CD4-positive, alpha-beta T cell treated with Interferon alpha-2 for 1 hour (primary cell): ENCODE data around the gene DRAXIN.

Experiments
- DNase-seq, 2 donors: peaks; one replicate each; pipeline ENCODE4 v3.0.0-alpha.2; 2020 to 2022

Gene DRAXIN

DNA sequence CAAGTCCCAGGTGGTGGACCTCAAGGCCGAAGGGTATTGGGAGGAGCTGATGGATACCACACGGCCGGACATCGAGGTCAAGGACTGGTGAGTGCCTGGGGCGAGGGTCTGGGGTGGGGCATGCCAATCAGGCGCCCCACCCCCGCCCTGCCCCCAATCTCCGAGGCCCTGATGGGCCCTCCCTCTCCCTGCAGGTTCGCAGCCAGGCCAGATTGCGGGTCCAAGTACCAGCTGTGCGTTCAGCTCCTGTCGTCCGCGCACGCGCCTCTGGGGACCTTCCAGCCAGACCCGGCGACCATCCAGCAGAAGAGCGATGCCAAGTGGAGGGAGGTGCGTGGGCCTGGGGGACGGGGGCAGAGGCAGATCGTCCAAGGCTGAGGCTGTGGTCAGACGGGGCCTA is 33.0 kb upstream of the DRAXIN start:
- no peak for DNase-seq

DNA sequence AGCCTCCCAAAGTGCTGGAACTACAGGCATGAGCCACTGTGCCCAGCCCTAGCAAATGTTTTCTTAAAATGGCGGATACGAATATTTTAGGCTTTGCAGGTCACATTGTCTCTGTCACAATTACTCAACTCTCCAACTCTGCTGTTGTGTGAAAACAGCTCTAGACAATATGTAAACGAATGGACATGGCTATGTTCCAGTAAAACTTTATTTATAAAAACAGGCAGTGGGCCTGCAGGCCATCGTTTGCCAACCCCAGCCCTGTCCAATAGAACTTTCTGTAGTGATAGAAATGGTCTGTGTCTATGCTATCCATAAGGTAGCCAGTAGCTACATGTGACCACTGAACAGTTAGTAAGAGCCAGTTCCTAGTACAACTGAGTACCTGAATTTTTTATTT is 31.8 kb upstream of the DRAXIN start:
- DNase-seq, result no peak

DNA sequence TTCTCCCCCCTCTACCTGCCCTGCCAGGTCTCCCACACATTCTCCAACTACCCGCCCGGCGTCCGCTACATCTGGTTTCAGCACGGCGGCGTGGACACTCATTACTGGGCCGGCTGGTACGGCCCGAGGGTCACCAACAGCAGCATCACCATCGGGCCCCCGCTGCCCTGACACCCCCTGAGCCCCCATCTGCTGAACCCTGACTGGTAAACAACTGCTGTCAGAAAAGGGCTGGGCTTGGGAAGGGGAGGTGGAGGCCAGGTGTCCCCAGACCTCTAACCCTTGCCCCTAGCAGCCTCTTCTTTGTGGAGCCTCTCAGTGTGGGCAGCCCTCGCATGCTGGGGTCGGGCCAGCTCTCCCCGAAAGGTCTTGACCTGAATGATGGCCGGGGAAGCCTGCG is 30.4 kb upstream of the DRAXIN start:
- DNase-seq, result no peak

DNA sequence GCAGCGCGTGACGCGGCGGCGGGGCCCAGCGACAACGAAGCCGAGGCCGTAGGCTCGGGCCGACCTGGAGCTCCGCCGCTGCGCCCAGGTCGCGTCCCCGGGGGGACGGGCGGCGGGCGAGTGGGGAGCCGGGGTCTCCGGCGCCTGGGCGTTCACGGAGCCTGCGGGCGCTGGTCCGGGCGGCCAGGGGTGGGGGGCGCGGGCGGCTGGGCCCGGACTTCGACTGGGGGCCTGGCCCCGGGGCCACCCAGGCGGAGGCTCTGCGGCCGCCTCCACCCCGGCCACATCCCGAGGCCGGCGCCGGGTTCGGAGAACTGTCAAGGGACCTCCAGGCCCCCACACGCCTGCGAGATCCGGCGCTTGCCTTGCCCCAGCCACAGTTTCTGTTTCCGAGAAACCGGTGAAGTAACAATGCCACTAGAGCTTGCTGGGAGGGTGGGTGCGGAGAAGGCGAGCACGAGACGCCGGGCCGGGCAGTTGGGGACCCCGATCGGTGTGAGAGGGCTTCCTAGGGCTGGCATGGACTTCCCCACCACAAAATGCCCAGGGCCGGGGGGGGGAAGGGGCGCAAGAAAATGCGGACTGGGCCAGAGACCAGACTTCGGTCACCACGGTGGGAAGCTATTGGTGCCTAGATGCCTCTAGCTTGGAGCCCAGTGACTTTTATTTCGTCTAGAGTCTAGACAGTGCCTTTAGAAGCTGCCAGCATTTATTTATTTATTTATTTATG is 27.0 kb upstream of the DRAXIN start:
- peak; percentile 85 to 88 for DNase-seq

DNA sequence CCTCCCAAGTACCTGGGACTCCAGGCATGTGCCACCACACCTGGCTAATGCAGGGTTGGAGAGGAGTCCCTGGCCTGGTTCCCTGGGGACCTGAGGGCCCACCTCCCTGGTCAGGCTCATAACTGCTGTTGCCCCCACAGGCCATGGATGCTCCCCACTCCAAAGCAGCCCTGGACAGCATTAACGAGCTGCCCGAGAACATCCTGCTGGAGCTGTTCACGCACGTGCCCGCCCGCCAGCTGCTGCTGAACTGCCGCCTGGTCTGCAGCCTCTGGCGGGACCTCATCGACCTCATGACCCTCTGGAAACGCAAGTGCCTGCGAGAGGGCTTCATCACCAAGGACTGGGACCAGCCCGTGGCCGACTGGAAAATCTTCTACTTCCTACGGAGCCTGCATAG is 23.0 kb upstream of the DRAXIN start:
- DNase-seq, result no peak

DNA sequence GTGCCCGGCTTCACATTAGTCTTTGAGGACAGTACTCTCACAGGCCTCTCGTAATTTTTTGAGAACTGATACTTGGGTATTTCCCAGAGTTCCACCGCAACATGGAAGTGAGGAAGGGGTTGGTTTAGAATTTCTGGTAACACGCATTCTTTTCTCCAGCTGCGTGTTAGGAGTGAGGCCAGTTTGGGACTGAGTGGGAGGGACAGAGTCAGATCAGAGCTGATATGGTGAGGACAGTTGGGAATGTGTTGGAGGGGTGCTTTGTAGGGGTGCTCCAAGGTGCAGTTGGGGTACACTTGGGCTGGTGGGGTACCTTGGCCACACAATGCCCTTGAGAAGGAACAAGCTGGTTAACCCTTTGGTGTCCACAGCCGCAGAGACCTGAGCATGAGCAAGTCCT is 20.8 kb upstream of the DRAXIN start:
- DNase-seq, result no peak

DNA sequence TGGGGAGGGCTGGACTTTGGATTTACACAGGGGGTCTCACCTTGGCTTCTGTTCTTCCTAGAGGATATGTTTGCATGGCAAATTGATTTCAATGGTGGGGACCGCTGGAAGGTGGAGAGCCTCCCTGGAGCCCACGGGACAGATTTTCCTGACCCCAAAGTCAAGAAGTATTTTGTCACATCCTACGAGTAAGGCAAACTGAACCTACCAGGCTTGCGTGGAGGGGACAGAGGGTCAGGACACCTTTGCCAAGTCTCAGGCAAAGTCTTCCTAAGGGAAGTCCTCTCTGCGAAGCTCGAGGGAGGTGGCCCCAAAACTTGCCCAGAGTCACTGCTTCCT is 20.3 kb upstream of the DRAXIN start:
- no peak for DNase-seq

DNA sequence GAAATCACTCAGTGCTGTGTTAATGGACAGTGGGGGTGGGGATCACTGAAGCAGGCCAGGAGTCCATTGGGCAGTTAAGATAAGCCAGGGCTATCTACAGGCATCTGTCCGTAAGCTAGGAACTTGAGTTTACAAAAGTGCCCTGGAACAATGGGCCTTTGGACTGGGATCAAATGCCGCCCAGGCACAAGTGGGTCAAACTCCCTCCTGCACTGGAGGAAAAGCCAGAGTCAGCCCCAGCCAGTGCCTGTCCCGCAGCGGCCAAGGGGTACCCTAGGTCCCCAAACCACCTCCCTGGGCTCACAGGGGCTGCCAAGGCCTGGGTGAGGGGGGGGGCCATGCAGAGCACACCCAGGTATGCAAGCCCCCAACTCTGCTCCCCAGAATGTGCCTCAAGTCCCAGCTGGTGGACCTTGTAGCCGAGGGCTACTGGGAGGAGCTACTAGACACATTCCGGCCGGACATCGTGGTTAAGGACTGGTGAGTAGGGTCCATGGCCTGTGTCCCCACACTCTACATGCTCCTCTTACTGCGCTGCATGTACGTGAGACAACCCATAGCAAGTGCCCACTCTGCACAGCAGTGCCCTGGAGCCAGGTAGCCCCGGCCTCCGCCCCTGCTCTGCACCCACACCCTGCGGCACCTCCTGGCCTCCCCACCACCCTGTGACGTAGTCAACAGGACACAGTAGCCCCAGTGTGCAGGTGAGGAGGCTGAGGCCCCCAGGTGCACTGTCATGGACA is 19.8 kb upstream of the DRAXIN start:
- DNase-seq, result no peak

DNA sequence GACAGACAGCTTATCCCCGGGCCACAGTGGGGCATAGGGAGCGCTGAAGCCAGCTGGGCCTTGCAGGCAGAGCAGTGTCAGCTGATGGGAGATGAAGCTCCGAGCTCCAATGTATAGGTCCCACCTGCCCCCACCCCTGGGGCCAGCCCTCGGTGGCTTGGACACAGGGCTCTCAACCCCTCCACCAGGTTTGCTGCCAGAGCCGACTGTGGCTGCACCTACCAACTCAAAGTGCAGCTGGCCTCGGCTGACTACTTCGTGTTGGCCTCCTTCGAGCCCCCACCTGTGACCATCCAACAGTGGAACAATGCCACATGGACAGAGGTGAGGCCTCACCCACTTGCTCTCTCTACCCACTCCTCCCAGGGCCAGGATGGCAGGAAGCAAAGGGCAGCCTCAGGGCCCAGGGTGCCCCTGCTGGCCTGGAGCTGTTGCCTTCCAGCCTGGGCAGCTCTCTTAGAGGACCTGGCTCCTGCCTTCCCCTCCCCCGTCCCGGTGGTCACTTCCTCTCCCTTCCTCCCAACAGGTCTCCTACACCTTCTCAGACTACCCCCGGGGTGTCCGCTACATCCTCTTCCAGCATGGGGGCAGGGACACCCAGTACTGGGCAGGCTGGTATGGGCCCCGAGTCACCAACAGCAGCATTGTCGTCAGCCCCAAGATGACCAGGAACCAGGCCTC is 18.3 kb upstream of the DRAXIN start:
- DNase-seq, result no peak

DNA sequence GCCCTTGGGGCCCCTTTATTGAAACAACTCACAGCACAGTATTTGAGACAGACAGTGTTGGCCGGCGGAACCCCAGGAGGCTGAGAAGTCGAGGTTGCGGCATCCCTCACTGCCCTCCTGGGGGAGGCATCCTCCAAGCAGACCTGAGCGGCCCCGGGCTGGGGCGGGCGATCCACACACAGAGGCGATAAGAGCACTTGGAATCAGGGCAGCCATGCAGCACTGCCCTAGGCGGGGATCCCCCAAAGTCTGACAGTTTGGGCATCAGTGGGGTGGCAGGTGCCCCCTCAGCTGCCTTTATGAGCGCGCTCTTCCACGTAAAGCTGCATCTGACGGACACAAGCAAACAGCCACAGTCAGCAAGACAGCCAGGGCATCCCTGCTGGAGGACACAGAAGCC is 17.0 kb upstream of the DRAXIN start:
- no peak for DNase-seq

DNA sequence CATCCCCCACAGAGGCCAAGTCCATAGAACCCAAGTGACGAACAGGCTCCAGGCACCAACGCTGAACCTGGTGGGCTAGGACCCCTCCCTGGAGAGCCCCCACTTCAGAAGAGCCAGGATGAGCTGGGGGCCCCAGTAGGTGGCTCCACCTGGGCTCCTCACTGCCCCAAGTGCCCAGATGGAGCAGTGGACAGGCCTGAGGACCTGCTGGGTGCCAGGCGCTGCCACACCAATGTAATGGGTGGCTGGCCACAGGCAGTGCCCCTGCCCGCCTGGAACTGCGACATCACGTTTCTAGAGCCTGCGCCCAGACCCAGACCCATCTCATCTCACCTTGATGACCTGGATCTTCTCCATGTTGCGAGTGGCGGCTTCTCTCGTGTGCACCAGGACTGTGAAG is 16.2 kb upstream of the DRAXIN start:
- no peak for DNase-seq

DNA sequence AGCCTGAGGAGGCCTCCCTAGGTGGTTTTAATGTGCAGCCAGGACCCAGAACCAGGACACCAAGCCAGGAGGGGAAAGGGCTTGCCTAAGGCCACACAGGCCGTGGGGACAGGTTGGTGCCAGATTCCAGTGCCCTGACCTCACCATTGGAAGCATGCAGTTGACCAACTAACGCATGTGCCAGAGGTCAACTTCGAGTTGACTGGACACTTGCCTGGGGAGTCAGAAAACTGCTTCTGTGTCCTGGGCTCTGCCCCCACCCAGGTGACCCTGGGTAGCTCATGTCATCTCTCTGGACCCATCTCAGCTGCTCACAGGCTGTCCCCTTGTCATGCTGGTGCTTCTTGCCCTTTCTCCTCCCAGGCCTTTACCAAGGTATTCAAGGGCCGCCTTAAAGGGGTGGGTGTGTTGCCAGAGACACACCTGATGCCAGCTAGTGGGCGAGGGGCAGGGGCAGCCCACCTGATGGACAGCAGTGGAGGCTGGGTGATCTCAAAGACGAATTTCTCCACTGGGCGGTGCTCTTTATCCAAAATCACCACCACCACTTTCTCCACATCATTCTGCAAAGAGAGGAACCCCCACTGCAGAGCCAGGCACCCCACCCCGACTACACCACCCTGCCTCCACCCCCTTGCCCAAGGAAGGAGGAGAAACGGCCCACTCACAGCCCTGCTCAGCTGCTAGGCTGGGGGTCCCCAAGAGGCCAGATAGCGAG is 15.0 kb upstream of the DRAXIN start:
- no peak for DNase-seq

DNA sequence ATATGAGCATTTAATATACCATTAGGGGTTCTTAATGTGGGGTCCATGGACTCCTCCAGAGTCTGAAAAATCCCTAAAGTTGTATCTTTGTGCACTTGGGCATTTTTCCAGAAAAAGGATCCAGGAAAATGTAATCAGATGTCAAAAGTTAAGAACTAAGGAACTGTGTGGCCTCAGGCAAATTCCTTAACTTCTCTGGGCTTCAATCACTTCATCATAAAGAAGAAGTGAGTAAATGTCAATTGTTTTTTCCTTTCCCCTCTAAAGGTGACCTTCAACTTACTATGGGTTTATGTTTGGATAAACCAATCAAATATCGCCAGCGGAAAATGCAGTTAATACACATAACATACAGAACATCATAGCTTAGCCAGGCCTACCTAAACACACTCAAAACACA is 13.1 kb upstream of the DRAXIN start:
- no peak for DNase-seq

DNA sequence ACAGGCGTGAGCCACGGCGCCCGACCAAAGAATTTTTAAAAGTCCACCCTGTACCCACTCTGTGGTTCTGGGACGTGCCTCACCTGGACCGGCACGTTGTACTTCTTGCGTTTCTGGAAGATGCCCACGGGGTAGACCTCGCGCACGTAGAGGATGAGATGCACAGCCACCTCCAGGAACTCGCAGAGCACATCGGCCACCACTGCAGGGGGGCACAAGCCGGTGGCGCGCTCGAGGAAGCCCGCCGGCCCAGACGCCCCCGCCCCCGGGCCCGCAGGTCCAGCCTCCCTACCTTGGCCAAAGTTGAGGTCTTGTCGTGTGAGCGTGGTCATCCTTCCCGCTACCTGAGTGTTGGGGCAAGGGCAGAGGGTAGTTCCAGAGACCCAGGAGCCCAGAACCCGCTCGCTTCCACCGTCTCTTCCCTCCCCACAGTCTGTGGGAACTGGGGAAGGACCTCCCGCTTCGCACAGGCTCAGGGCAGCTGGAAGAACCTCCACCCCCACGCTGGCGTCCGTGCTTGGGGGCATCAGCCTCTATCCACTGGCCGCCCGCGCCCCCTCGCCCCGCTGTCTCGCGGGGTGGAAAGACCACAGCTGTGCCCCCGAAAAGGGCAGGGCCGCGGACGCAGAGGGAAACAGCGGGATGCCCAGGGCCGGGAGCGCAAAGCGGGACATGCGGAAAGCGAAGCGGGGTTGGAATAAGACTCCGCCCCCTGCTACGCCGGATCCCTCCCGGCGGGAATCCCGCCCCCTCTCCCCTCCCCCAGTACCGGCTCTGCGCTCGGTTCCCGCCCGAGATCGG is 11.0 kb upstream of the DRAXIN start:
- DNase-seq, result no peak

DNA sequence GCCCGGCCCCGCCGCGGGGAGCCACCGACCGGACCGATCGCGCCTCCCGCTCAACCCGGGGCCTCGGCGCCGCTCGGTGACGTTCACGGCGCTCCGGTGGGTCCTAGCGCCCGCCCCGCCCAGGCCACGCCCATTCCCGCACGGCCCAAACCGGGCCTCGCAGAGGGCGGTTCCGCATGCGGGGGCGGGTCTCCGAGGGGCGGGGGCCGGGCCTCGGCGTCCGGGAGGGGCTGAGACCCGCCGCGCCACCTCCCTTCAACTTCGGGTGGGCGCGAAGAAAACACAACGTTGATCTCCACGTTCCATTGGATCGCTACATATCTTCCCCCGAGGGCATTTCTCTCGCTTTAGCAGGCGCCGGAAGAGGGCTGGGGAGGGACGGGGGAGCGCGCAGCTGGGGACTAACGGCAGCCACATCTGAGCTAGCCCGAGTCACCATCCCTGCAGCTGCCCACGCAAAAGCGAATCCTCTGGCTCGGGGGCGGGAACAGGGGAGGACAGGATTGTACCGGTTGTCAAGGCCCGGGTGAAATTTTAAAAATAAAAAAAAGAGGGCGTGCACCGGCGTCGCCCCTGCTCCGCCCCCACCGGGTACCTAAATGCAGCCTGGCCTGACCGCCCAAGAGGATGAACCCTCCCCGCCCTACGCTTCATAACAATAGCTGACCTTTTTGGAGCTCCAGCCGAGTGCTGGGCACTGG is 10.3 kb upstream of the DRAXIN start, which contains the start of gene MAD2L2:
Gene MAD2L2, minus strand, starts transcription at position 78 of the 701 bp plus-strand sequence. CDS start 547 bp downstream, outside the sequence.
- DNase-seq, result peak; percentile 87 to 93

DNA sequence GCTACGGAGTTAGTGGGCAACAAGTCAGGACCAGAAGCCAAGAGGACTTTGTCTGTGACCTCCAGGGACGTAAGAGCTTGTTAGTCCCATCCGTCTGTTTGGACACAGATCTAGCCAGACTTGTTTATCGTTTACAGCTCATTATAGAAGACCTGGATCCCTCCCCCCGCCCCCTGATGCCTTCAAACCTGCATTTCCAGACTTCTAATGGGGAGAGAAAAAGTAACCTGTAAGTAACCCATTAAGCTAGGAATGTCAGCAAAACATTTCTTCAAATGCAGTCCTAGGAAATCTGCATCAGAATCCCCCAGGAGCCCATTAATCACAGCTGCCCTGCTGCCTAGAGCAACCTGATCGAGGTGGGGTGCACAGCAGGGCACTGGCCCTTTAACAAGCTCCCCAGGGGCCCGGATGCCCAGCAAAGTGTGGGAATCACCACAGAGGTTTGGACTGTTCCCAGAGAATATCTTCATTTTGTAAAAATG is 9.2 kb upstream of the DRAXIN start:
- DNase-seq, result no peak

DNA sequence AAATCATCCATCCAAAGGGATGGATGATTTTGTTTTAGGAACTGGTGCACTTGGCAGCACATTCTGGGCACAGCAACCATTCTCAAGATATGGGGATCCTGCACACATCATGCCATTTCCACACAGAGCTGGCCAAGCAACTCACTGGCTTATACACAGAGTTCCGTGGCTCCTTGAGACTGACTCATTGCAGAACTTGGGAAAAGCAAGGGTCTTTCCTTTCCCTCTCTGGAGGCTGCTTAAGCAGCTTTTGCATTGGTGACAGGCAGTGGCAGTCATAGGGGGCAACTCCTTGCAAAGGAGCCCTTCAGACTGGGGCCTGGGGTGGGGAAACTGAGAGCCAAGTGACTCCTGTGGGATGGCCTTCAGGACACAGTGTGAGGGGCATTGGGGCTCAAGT is 8.7 kb upstream of the DRAXIN start:
- DNase-seq, result no peak

DNA sequence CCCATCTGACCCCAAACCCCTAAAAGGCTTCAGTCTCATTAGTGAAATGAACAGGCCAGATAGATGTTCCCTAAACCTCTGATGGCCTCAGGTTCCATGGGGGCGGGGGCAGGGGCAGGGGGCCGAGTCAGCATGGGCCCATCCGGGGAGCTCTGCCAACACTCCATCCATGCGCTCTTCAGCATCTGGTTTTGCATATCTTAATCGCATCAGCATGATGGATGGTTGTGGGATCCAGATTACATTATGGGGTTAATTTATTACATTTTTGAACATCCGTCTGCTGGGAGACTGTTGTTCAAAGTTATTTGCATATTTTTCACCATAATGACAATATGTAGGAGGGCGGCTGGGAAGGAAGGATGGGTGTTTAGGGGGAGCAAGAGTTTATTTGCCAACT is 7.4 kb upstream of the DRAXIN start:
- no peak for DNase-seq

DNA sequence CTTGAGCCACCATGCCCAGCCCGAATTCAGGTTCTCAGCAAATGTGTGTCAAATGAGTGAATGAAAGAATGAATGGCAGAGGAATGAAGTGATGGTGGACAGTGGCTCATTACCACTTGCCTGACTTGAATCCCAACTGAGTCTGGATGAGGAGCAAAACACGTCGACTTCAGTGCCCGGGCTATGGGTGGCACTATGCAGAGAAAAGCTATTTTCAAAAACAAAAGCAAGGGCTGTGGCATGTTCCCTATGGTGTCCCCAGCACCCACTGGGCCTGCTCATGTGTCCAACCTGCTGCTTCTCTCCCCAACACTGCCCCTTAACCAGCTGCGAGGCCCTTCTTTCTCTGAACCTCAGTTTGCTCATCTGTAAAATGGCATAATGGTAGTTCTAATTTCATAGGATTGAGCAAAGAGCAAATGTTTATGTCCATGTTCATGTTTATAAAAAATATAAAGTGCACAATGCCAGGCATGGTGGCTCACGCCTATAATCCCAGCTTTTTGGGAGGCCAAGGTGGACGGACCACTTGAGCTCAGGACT is 6.2 kb upstream of the DRAXIN start:
- no peak for DNase-seq

DNA sequence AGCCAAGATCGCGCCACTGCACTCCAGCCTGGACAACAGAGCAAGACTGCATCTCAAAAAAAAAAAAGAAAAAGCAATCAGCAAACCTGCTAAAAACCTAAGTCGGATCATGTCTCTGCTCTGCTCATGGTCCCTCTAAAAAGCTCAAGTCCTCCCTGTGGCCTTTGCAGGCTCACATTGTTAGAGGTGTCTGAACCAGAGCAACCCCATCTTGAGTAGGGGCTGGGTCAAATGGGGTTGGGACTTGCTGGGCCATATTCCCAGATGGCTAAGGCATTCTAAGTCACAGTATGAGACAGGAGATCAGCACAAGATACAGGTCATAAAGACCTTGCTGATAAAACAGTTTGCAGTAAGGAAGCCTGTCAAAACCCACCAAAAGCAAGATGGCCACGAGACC is 3.0 kb upstream of the DRAXIN start:
- DNase-seq, result no peak
